ENCODE data around the gene LECT2. TPM values are rescaled to one million over a fixed set of nuclear protein-coding genes. Genes with fewer than 3 reads are reported as not detected.

The LECT2 gene
- total RNA-seq, 4 donors from 2014 or later = not detected

DNA sequence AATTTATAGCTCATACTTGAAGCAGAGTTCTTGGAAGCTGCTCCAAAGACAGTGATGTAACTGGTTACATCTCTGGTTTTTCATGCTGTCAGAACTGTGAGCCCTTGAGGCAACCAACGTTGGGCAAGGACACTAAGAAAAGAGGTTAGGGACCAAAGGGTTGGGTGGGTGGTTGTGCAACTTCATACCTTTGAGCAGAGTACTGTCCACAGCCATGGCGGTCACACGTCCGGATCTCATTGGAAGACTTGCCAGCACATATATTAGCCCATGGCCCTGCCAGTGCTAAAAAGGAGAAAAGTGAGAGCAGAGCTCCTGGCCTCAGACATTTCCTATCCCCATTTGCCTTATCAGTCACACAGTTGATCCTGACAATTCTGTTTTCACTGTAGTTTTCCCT lies 2.1 kb downstream of the LECT2 start:
- TF ChIP-seq, protein P1, sequence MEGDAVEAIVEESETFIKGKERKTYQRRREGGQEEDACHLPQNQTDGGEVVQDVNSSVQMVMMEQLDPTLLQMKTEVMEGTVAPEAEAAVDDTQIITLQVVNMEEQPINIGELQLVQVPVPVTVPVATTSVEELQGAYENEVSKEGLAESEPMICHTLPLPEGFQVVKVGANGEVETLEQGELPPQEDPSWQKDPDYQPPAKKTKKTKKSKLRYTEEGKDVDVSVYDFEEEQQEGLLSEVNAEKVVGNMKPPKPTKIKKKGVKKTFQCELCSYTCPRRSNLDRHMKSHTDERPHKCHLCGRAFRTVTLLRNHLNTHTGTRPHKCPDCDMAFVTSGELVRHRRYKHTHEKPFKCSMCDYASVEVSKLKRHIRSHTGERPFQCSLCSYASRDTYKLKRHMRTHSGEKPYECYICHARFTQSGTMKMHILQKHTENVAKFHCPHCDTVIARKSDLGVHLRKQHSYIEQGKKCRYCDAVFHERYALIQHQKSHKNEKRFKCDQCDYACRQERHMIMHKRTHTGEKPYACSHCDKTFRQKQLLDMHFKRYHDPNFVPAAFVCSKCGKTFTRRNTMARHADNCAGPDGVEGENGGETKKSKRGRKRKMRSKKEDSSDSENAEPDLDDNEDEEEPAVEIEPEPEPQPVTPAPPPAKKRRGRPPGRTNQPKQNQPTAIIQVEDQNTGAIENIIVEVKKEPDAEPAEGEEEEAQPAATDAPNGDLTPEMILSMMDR (IDR thresholded peaks at IDR 0.05; ENCODE audit: low read depth) = no peak

DNA sequence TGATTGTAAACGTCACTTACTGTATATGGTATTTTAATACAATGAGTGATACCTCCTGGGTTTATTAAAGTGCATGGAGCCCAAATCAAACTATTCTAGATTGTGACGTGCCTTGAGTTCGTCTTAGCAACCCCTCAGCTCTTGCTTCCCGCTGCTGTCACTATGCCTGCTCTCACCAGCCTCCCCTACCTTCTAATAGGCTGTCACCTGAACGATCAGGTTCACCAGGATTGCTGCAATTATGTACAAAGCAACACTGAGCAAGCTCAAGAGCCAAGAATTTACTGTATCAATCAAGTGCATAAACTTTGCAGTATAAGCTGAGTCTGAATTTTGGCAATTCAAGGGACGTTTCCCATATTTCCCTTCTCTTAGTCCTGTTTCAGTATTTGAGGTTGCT lies 3.0 kb downstream of the LECT2 start:
- TF ChIP-seq, protein P1 (IDR thresholded peaks at IDR 0.05; ENCODE audit: low read depth) = no peak

DNA sequence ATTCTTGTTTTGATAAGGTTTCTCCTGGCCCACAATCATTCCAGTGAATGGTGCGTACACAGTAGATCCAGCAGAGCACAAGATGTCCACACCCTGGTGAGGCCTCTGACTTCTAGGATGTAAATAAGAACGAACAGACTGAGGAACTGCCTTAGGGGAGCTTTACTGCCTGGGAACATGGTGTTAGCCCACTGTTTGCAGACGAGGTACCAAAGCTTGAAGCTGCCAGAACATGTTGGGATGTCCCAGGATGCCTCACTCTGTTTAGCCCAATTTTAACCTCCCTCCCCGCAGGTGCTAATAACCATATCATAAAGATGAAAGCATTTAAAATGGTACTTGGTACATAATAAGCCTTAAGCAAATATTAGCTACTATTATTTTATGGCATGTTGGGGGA lies 3.5 kb downstream of the LECT2 start:
- TF ChIP-seq, protein P1 (IDR thresholded peaks at IDR 0.05; ENCODE audit: low read depth) = no peak

DNA sequence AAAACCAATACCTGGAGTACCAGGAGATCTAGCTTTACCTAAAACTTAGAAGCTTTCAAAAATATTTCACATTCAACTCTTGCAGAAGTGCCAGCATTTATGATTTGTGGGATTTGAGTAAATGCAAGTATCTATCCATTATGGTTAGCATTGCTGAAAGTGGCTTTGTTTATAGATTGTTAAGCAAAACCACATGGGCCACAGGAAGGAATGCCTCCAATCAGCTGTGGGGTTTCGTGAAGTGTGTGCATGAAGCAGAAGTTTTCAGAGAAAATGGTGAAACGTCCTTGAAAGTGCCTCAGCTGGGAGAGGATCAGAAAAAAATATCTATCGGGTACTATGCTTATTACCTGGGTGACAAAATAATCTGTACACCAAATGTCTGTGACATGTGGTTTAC lies 4.2 kb downstream of the LECT2 start:
- TF ChIP-seq, protein P1 (IDR thresholded peaks at IDR 0.05; ENCODE audit: low read depth) = no peak

DNA sequence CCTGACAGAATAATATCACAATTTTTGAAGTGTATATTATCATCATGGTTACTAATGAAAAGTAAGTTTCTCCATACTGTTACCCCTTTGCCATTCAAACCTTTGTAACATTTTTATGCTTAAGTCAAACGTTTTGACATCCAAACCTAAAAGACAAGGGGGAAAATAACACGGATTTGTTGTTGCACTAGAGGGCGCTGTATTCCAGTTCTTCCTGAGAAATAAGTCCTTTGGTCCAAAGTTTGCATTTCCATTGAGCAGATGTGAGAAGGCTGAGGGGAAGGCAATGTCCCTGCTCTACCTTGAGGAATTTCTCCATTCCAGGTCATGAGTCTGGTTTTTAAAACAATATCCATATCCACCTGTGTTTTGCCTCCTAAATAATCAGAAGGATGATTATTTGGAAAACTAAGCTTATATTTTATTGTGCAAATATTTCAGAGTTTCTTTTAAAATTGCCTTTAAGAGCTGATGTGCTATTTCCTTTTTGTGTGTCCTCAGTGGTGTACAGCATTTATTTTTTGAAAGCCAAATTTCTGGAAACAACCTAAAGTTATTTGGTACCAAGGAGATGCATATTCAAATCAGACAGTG lies 9.7 kb downstream of the LECT2 start:
- TF ChIP-seq, protein P1 (IDR thresholded peaks at IDR 0.05; ENCODE audit: low read depth) = no peak

DNA sequence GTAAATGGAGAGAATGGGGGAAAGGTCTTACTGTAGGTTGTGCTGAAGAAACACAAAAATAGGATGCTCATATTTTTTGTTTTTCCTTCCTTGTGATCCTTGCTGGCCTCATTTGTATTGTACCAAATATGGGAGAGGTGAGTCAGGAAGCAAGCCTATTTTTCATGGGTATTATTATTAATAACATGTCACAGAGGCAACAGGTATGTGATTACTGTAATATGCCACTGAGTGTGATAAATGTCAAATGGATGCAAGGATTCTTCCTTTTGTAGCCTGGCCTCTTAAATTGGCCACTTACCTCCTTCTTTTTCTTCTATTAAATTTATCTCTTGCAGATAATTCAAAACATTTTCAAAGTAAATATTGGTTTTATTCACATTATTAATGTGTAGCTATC lies 10.2 kb downstream of the LECT2 start:
- TF ChIP-seq, protein P1 (IDR thresholded peaks at IDR 0.05; ENCODE audit: low read depth) = no peak

DNA sequence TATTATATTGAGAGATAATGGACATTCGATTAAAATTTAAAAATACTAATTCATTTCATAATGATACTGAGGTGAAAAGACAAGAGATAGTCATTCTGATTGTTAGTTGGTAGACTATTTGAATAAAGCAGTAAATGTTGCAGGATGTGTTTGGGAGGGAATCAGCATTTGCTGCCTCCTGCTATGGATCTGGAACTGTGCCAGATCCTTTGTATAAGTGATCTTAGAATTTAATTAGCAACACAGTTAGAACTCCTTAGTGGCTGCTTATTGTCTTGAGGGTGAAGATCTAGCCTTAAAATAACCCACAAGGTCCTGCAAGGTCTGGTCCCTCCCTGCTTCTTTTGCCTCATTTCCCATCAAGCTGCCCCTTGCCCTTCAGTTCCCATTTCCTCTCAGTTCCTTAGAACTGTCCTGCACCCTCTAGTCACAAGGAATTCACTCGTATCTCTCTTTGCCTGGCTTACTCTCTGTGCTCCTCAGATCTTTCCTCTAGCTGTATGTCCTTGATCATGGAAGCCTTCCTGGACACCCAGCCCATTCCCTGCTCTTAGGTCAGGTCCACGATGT lies 12.5 kb downstream of the LECT2 start:
- TF ChIP-seq, protein P1 (IDR thresholded peaks at IDR 0.05; ENCODE audit: low read depth) = no peak

Data from subcutaneous adipose tissue (tissue), 4 donors.